HUDEP-2 (cell line): ENCODE measurements around the gene RTN4R.
"Not testable (repeated sequence)": the region's sequence is repeated elsewhere in the genome, so short reads cannot be mapped to it uniquely, and the experiment has no call there.

Source experiments
- DNase-seq, 76 experiments: peaks; one replicate each; lab custom pipeline; 2025; ENCODE audit not compliant: unreplicated experiment in 76 of 76; lab: John Stamatoyannopoulos, UW

RTN4R gene

GRCh38 chr22:20305894-20306645 is 38.0 kb upstream of the RTN4R start:
- DNase-seq: no peak

- DNase-seq: not testable (repeated sequence)
Observed at GRCh38 chr22:20305230-20305893, 37.2 kb upstream of the RTN4R start.

GRCh38 chr22:20304646-20305045 is 36.5 kb upstream of the RTN4R start:
- DNase-seq: no peak

GRCh38 chr22:20303229-20303534 is 35.1 kb upstream of the RTN4R start:
- not testable (repeated sequence) for DNase-seq

- DNase-seq: no peak
Observed at GRCh38 chr22:20302438-20303228, 34.5 kb upstream of the RTN4R start.

- DNase-seq: peak in 8 of 76 experiments; percentile 31 to 54 (median 42)
Observed at GRCh38 chr22:20299746-20300136, 31.6 kb upstream of the RTN4R start.

GRCh38 chr22:20298803-20299745 is 31.0 kb upstream of the RTN4R start:
- peak in 74 of 76 experiments; percentile 28 to 89 (median 75) for DNase-seq

GRCh38 chr22:20298110-20298802 is 30.1 kb upstream of the RTN4R start:
- DNase-seq: no peak

GRCh38 chr22:20297414-20298109 is 29.4 kb upstream of the RTN4R start:
- no peak for DNase-seq

- DNase-seq: no peak
Observed at GRCh38 chr22:20296598-20296997, 28.5 kb upstream of the RTN4R start.

- DNase-seq: no peak
Observed at GRCh38 chr22:20295262-20296064, 27.3 kb upstream of the RTN4R start.

- no peak for DNase-seq
Observed at GRCh38 chr22:20292673-20293232, 24.6 kb upstream of the RTN4R start.

- DNase-seq: no peak
Observed at GRCh38 chr22:20292108-20292507, 24.0 kb upstream of the RTN4R start.

GRCh38 chr22:20291604-20292063 is 23.5 kb upstream of the RTN4R start:
- DNase-seq: no peak

- DNase-seq: no peak
Observed at GRCh38 chr22:20291249-20291586, 23.1 kb upstream of the RTN4R start.

- DNase-seq: no peak
Observed at GRCh38 chr22:20290578-20291248, 22.6 kb upstream of the RTN4R start.

GRCh38 chr22:20290045-20290392 is 21.9 kb upstream of the RTN4R start:
- no peak for DNase-seq
